GM12891 (cell line): ENCODE measurements around the gene CALN1.

ENCODE experiments used
- POLR2A ChIP-seq: IDR thresholded peaks from 2 replicates; pipeline ENCODE4 v1.6.1; 2011; ENCODE audit warnings: low read depth, low read length, control low read depth
- POLR2AphosphoS5 ChIP-seq: IDR thresholded peaks from 2 replicates; pipeline ENCODE4 v1.6.1; 2011; ENCODE audit warnings: low read depth, low read length, control low read depth

DNA sequence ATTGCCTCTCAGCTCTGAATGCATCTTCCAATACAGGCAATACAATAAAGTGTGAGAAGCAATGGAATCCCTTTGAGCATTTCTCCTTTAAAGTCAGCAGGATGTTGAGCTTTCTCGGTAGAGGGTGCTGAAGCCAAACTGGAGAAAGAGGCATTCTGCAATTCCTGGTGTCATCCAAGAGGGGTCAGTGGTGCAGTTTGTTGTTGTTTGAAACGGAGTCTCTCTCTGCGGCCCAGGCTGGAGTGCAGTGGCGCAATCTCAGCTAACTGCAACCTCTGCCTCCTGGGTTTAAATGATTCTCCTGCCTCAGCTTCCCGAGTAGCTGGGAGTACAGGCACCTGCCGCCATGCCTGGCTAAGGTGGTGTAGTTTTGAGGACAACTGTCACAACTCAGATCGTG is 486.5 kb downstream of the CALN1 start:
- no peak for TF ChIP-seq POLR2A
- TF ChIP-seq POLR2AphosphoS5: no peak
